SH-SY5Y (cell line): ENCODE results near the gene C4A.
"Not testable (repeated sequence)": the region's sequence is repeated elsewhere in the genome, so short reads cannot be mapped to it uniquely, and the experiment has no call there.

ENCODE experiments used
- GATA2 ChIP-seq: IDR thresholded peaks from 2 replicates; pipeline ENCODE4 v1.6.1; 2011; ENCODE audit warnings: mild to moderate bottlenecking, low read depth, low read length
- GATA3 ChIP-seq: IDR thresholded peaks from 2 replicates; pipeline ENCODE4 v1.6.1; 2011; ENCODE audit warnings: low read depth, mild to moderate bottlenecking, low read length, moderate library complexity

Gene C4A

DNA sequence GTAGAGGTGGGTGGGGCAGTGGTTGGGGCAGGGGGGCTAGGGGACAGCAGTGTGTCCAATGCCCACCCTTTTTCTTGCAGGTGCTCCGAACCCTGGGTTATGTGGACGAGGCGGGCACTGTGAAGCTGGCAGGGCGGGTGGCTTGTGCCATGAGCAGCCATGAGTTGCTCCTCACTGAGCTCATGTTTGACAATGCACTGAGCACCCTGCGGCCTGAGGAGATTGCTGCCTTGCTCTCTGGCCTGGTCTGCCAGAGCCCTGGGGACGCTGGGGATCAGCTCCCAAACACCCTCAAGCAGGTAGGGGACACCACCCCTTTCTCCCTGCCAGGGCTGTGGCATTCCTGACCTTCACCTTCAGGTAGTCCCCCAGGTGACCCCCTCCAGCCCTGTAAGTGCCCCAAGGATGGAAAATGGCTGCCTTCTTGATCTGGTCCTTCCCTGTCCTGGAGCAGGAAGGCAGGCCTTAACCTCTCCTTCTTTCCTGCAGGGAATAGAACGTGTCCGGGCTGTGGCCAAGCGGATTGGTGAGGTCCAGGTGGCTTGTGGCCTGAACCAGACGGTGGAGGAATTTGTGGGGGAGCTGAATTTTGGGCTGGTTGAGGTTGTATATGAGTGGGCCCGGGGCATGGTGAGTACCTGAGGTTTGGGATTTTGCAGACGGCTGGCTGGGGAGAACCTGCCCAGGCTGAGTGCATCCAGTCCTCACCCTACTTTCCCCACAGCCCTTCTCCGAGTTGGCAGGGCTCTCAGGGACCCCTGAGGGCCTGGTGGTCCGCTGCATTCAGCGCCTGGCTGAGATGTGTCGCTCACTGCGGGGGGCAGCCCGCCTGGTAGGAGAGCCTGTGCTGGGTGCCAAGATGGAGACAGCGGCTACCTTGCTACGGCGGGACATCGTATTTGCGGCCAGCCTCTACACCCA, 12.8 kb upstream of the C4A start:
- TF ChIP-seq GATA3 (no peak), GATA2 (no peak)

DNA sequence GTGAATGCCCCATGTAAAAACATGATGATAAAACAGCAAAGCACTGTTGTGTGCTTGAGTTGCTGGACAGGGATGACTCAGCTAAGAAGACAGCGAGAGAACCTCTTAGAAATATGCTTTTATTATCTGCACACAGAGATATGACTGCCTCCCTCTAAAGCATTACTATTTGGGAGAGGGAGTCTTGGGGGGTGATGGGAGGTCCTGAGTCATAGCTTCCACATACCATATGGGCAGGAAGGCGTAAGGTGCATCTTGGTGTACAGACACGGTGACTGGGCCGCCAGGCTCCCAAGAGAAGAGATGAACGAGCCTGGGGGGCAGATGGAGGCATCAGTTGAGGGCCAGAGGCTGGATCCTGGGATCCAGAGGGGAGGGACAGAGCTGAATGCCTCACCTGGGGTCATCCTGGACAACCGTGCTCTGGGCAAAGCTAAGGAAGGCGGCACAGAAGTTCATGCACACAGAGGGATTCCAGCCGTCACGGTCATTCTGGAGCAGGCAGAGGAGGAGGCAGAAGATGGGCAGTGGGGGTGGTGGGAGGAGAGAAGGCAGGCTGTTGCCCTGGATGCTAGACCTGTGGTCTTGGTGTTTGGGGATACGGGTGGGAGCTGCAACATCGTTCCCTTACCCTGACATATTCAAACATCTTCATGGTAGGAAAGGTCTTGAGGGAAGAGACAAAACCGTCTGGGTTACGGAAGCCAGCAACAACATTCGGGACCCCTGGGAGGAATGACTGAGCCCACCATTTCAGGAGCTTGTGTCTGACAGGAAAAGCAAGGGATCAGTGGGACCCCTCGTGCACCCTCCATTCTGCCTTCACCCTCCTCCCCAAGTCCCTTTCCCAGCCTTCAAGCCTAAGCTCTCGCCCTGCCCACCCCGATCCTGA, 11.9 kb upstream of the C4A start:
- TF ChIP-seq GATA3 = no peak
- TF ChIP-seq GATA2 = no peak

DNA sequence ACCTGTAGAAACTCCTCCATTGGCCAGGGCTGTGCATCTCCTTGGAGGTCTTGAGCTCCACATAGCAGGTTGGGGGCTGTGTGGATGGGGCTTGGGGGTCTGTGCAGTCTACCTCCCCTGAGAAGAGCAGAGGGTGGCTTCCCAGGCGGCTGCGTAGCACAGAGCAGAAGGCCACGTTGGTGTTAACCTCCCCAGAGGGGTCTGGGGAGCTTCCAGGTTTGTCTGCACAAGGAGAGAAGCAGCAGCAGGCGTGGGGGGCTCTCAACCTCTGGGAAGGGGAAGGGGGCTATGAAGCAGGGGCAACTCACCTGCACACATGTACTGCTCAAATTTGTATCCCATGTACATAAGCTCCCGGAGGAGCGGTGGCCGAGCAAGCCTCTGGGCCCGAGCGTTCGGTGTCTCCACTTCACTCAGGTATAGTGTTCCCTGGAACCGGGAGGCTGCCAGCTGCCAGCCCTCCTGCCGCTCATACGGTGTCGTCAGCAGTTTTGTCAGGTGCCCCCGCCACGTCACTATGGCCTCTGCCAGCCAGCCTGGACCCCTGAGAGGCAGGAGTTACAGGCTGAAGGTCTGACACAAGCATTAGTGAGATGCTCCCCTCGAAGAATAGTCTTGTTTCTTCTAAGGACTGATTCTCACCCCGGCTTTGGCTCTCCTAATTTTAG, 11.1 kb upstream of the C4A start:
- no peak for TF ChIP-seq GATA3
- TF ChIP-seq GATA2 = no peak

DNA sequence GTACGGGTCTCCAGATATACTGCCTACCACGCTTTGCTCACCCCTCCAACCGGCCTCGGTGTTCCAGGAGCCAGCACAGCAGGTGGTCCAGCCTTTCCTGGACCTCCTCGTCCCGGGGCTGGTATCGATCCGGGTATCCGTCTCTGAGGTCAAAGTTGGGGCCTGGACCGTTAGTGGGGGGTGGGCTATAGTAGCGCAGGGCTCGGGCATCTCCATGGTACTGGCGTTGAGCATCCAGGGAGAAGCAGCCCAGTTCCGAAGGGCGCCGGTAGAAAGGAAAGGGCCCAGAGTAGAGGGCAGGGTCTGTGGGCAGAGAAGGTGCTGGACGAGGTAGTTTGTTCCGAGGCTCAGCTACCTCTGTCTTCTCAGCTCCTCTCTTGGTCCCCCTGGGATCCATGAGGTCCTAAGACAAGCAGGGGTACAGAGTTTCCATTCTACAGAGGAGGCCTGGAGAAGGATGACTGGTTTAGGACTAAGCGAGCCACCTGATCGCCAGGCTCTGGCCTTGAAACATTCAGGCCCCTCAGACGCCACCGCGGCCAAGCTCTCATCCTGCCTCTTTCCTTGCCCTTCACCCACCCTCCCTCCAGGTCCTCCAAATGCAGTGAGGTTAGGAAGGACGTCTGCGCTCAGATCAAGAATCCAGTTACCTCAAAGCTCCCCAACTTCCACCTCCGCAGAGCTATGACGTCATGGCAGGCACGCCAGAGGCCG, 10.4 kb upstream of the C4A start:
- no peak for TF ChIP-seq GATA2
- no peak for TF ChIP-seq GATA3

DNA sequence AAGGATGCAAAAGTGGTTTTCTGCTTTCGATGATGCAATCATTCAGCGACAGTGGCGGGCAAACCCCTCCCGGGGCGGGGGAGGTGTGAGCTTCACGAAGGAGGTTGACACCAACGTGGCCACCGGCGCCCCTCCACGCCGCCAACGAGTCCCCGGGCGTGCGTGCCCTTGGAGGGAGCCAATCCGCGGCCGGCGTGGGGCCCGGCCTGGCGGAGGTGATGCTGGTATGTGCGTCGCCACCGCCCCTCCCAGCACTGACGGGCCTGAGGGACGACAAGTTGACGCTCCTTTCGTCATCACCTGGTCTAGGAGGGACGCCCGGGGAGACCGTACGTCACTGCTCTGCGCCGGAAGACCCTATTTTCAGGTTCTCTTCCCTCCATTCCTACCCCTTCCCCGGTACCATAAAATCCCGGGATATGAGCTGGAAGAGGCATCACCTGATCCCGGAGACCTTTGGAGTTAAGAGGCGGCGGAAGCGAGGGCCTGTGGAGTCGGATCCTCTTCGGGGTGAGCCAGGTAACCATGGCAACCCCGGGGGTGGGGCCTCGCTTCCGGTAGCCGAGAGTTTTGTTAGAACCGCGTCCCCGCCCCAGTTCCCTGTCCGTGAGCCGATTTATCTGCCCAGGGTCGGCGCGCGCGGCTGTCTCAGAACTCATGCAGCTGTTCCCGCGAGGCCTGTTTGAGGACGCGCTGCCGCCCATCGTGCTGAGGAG, 9.7 kb upstream of the C4A start, which contains the start of gene DXO:
Gene DXO (minus strand): TSS at position 146 of the 716 bp plus-strand sequence. CDS start 463 bp downstream, outside the sequence.
- TF ChIP-seq GATA3 (no peak), GATA2 (no peak)

DNA sequence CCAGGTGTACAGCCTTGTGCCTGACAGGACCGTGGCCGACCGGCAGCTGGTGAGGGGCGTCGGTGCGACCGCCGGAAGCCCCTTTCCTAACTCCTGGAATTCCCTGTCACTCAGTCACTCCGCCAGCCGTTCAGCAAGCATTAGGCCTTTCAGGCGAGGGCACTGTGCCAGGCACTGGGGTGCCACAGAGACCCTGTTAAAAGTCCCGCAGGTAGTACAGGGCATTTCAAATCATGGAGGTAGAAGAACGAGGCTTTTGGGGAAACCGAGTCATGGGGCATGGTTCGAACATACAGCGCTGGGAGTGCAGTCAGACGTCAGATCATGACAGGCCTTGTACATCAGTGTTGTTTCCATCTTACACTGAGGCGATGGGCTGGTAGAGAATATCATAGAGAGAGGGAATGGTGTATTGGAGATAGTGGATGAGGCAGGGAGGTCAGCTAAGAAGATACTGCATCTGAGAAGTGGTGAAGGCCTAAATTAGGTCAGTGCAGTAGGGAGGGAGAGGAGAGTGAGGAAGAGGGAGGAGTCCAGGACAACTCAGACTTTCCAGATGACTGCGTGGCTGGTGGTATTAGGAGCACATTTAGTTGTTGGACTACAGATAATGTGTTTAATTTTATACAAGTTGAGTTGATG, 9.0 kb upstream of the C4A start:
- TF ChIP-seq GATA2 (no peak), GATA3 (no peak)

DNA sequence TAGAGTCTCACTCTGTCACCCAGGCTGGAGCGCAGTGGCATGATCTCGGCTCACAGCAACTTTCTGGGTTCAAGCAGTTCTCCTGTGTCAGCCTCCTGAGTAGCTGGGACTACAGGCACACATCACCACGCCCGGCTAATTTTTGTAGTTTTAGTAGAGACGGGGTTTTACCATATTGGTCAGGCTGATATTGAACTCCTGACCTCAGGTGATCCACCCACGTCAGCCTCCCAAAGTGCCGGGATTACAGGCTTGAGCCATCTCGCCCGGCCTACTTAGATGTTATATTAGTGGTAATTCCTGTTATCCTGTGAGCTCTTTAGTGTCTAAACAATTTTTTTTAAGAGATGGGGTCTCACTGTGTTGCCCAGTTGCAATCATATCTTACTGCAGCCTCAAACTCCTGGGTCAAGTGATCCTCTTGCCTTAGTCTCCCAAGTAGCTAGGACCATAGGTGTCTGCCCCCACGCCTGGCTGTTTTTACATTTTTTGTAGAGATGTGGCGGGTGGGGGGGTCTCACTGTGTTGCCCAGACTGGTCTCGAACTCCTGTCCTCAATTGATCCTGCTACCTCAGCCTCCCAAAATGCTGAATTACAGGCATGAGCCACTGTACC, 3.9 kb upstream of the C4A start:
- no peak for TF ChIP-seq GATA2
- no peak for TF ChIP-seq GATA3

DNA sequence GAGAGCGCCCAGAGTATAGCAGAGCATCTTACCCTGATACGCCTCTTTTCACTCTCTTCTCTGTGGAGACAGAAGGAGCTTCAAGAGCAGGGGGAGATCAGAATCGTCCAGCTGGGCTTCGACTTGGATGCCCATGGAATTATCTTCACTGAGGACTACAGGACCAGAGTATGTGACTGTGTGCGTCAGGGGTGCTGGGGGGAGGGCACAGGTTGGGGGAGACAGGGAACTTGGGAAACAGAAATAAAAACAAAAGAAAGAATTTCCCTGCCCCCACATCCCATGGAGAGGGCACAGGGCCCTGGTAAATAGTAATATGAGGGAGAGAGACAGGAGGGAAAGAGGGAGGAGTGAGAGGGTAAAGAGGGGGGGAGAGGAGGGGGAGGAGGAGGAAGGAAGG, 3.0 kb upstream of the C4A start:
- no peak for TF ChIP-seq GATA2
- no peak for TF ChIP-seq GATA3

DNA sequence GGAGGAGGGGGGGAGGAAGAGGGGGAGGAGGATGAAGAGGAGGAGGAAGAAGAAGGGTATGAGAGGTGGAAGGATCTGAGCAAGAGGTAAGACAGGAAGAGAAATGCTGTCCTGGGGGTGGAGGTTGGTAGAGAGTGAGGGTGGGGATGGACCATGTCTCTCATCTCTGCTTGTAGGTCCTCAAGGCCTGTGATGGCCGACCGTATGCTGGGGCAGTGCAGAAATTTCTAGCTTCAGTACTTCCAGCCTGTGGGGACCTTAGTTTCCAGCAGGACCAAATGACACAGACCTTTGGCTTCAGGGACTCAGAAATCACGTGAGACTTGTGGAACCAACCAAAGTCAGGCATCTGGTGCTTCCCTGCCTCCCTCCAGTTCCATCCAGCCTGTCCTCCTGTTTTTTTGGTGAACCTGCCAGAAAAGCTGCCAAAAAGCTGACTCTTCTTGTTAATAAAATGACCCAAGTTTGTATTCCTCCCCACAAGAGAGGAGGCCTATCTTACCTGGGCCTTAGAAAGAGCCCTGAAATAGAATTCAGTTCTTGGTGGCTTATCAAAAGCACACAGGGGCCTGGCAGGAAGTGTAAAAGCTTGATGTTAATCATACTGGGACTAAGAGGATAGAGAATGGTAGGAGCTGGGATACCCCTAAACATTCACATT, 2.5 kb upstream of the C4A start:
- no peak for TF ChIP-seq GATA3

DNA sequence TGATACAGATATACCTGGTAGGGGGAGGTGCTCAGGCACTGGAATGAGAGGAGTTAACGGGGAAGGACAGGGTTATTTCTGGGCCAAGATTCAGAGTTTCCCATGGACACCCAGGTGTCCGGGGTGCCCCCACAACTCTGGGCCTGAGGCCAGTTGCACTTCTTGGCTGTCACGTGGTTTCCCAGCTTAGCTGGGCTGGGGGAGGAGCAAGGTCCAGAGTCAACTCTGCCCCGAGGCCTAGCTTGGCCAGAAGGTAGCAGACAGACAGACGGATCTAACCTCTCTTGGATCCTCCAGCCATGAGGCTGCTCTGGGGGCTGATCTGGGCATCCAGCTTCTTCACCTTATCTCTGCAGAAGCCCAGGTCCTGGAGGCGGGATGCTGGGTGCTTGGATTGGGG, 32.7 kb downstream of the C4A start, which contains the start of gene C4B:
Gene C4B (plus strand): TSS at position 249 of the 400 bp plus-strand sequence. CDS start 51 bp downstream, at position 300.
- TF ChIP-seq GATA2, GATA3: not testable (repeated sequence)
